Measurements from ENCODE around the gene CCDC122.

DNA sequence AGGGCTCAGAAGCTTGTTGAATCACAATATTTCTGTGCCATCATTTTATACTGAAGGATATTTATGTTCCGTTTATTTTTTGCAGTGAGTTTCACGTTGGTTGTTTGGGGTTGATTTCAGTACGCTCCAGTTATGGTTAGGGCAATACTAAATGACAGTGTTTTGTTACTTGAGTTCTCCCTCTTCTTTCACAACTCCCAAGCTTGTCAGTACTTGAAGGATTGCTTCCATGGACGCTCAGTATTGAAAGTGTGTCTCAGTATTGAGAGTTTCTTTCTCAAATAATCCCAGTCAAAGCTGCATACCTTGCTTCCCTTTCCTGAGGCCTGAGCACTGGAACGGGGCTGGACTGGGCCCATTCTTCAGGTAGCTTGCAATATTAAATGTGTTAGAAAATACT lies 39.1 kb upstream of the CCDC122 start:
- TF ChIP-seq, protein P1, sequence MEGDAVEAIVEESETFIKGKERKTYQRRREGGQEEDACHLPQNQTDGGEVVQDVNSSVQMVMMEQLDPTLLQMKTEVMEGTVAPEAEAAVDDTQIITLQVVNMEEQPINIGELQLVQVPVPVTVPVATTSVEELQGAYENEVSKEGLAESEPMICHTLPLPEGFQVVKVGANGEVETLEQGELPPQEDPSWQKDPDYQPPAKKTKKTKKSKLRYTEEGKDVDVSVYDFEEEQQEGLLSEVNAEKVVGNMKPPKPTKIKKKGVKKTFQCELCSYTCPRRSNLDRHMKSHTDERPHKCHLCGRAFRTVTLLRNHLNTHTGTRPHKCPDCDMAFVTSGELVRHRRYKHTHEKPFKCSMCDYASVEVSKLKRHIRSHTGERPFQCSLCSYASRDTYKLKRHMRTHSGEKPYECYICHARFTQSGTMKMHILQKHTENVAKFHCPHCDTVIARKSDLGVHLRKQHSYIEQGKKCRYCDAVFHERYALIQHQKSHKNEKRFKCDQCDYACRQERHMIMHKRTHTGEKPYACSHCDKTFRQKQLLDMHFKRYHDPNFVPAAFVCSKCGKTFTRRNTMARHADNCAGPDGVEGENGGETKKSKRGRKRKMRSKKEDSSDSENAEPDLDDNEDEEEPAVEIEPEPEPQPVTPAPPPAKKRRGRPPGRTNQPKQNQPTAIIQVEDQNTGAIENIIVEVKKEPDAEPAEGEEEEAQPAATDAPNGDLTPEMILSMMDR (IDR thresholded peaks at IDR 0.05; ENCODE audit: low read depth, low read length, missing input control), result no peak
- TF ChIP-seq ZBTB33 (IDR thresholded peaks at IDR 0.05), result no peak
- no peak for TF ChIP-seq YY1 (IDR thresholded peaks at IDR 0.05)
- no peak for TF ChIP-seq SP1 (IDR thresholded peaks at IDR 0.05)
- TF ChIP-seq FOXA1 (IDR thresholded peaks at IDR 0.05), result no peak
- TF ChIP-seq, protein P2, sequence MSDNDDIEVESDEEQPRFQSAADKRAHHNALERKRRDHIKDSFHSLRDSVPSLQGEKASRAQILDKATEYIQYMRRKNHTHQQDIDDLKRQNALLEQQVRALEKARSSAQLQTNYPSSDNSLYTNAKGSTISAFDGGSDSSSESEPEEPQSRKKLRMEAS (IDR thresholded peaks at IDR 0.05), result no peak

Data from liver (tissue), 3 donors.